Endodermal cell (in vitro differentiated cells): ENCODE results near the gene PYGO2. TPM values are rescaled to one million over a fixed set of nuclear protein-coding genes. Genes with fewer than 3 reads are reported as not detected.

ENCODE experiments used
- DNase-seq: peaks from one replicate; pipeline ENCODE4 v3.0.0-alpha.2; 2017
- H3K27ac ChIP-seq: 2 replicates; pipeline ENCODE4 v1.5.1; 2013; ENCODE audit warnings: mild to moderate bottlenecking, low read depth, low read length, moderate library complexity
- H3K27me3 ChIP-seq: 2 replicates; pipeline ENCODE4 v1.6.1; 2013; ENCODE audit warnings: mild to moderate bottlenecking, low read length, moderate library complexity; ENCODE audit not compliant: insufficient read depth, control insufficient read depth, poor library complexity, severe bottlenecking
- H3K36me3 ChIP-seq: 2 replicates; pipeline ENCODE4 v1.7.0; 2013; ENCODE audit warnings: mild to moderate bottlenecking, low read length, moderate library complexity; ENCODE audit not compliant: control insufficient read depth, insufficient read depth
- H3K4me1 ChIP-seq: one replicate; pipeline ENCODE4 v1.7.0; 2013; ENCODE audit warnings: low read length; ENCODE audit not compliant: control insufficient read depth, insufficient read depth
- H3K4me3 ChIP-seq: 2 replicates; pipeline ENCODE4 v1.5.1; 2013; ENCODE audit warnings: mild to moderate bottlenecking, low read length, moderate library complexity
- H3K9ac ChIP-seq: 2 replicates; pipeline ENCODE4 v1.6.1; 2013; ENCODE audit warnings: mild to moderate bottlenecking, low read length, moderate library complexity; ENCODE audit not compliant: poor library complexity, severe bottlenecking; ENCODE audit errors: extremely low read depth
- H3K9me3 ChIP-seq: 2 replicates; pipeline ENCODE4 v1.6.1; 2013; ENCODE audit warnings: mild to moderate bottlenecking, low read length, moderate library complexity; ENCODE audit not compliant: control insufficient read depth
- H3K27ac Mint-ChIP-seq: 2 replicates; pipeline ENCODE4 v1.8.0; 2020; ENCODE audit warnings: mixed read lengths
- H3K27me3 Mint-ChIP-seq: 2 replicates; pipeline ENCODE4 v1.8.0; 2021; ENCODE audit warnings: mild to moderate bottlenecking, mixed read lengths; ENCODE audit not compliant: insufficient read depth
- H3K36me3 Mint-ChIP-seq: 2 replicates; pipeline ENCODE4 v1.8.0; 2020; ENCODE audit warnings: low read depth, mixed read lengths
- H3K4me1 Mint-ChIP-seq: 2 replicates; pipeline ENCODE4 v1.8.0; 2020; ENCODE audit warnings: mixed read lengths
- H3K4me3 Mint-ChIP-seq: 2 replicates; pipeline ENCODE4 v1.8.0; 2020; ENCODE audit warnings: mild to moderate bottlenecking, moderate library complexity, mixed read lengths
- H3K9me3 Mint-ChIP-seq: 2 replicates; pipeline ENCODE4 v1.8.0; 2020; ENCODE audit warnings: mild to moderate bottlenecking, mixed read lengths
- CTCF ChIP-seq: fragments of 200-600 bp; sonication (generic); conservative IDR thresholded peaks from 2 replicates; pipeline ENCODE4 v1.5.0; 2021; ENCODE audit warnings: antibody characterized with exemption, mild to moderate bottlenecking
- WGBS, 2 experiments: methylation state at CpG; one replicate each; pipeline versions ENCODE4 v1.1.5 to v1.1.7; 2013; ENCODE audit warnings: missing lambda C conversion rate in 2 of 2, mixed read lengths in 1 of 2; ENCODE audit not compliant: insufficient coverage in 1 of 2, insufficient read length in 1 of 2; 5-methylcytosine and 5-hydroxymethylcytosine counted together
- total RNA-seq, 2 donors: library from RNA; stranded (reverse); fragmentation: NEBNext Ultra II Directional in 1 of 2; extraction: Animal tissue kit (Norgen Biotek cat#: 25700) in 1 of 2; gene quantifications; 2 replicates in 1 of 2; 3 replicates in 1 of 2; pipeline ENCODE4 v1.2.1, GENCODE V29; 2021

The PYGO2 gene
- total RNA-seq, 2 donors from 2014 or later: 33.4 to 40.4 TPM

DNA sequence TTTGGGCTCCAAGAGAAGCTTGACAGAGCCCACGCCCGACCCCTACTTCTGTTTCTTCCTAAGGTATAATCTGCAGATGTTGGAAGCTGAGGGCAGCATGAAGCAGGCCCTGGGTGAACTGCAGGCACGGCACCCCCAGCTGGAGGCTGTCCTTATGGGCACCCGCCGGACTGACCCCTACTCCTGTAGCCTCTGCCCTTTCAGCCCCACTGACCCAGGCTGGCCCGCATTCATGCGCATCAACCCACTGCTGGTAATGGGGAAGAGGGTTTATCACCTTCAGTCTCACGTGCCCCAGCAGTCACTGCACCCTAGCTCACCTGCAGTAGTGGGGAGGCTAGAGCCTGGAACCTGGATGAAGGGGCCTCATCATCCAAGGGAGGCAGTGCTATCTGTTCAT, 28.7 kb upstream of the PYGO2 start:
- Histone ChIP-seq H3K4me3 (no peak overlapping the region), H3K9ac (no peak overlapping the region), H3K27me3 (no peaks in the 10 kb centered on the region), H3K4me1 (no peaks in the 10 kb centered on the region), H3K36me3 (peaks cover 42% of the 10 kb centered on the region), H3K27ac (no peak overlapping the region), H3K9me3 (no peaks in the 10 kb centered on the region)
- H3K27me3 Mint-ChIP-seq: no peaks in the 10 kb centered on the region
- WGBS, 2 experiments: 93 to 97% methylated on average over 2 to 8 of the region's 8 CpGs
- TF ChIP-seq CTCF: no peak
- no peak overlapping the region for H3K4me3 Mint-ChIP-seq
- H3K4me1 Mint-ChIP-seq: peaks cover 4% of the 10 kb centered on the region
- H3K9me3 Mint-ChIP-seq: no peaks in the 10 kb centered on the region
- no peak for DNase-seq
- no peak overlapping the region for H3K27ac Mint-ChIP-seq
- H3K36me3 Mint-ChIP-seq: peaks cover 35% of the 10 kb centered on the region

GRCh38 chr1:154989195-154989860, 27.7 kb upstream of the PYGO2 start:
- Mint-ChIP-seq H3K27me3 (no peaks in the 10 kb centered on the region), H3K36me3 (peaks cover 37% of the 10 kb centered on the region), H3K4me1 (no peaks in the 10 kb centered on the region), H3K9me3 (no peaks in the 10 kb centered on the region), H3K27ac (peak overlapping the region; percentile 35), H3K4me3 (no peak overlapping the region)
- 94% methylated on average over 3 of the region's 3 CpGs; no CpG with 5 or more reads in 1 of the 2 experiments for WGBS, 2 experiments
- no peak for DNase-seq
- no peak for TF ChIP-seq CTCF
- Histone ChIP-seq H3K27ac (no peak overlapping the region), H3K36me3 (peaks cover 42% of the 10 kb centered on the region), H3K27me3 (no peaks in the 10 kb centered on the region), H3K9me3 (no peaks in the 10 kb centered on the region), H3K4me1 (no peaks in the 10 kb centered on the region), H3K9ac (no peak overlapping the region), H3K4me3 (no peak overlapping the region)

DNA sequence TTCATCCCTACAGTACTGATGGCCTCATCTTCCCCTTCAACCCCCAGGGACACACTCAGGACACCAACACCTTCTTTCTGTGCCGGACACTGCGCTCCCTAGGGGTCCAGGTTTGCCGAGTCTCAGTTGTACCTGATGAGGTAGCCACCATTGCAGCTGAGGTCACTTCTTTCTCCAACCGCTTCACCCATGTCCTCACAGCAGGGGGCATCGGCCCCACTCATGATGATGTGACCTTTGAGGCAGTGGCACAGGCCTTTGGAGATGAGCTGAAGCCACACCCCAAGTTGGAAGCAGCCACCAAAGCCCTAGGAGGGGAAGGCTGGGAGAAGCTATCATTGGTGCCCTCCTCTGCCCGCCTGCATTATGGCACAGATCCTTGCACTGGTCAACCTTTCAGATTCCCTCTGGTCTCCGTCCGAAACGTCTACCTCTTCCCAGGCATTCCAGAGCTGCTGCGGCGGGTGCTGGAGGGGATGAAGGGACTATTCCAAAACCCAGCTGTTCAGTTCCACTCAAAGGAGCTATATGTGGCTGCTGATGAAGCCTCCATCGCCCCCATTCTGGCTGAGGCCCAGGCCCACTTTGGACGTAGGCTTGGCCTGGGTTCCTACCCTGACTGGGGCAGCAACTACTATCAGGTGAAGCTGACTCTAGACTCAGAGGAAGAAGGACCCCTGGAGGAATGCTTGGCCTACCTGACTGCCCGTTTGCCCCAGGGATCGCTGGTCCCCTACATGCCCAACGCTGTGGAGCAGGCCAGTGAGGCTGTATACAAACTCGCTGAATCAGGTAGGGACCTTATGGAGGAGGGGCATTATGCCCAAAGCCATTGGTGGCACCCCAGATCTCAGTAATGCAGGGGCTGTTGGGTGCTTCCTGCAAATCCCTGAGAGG, 26.7 kb upstream of the PYGO2 start:
- H3K27me3 Mint-ChIP-seq: no peaks in the 10 kb centered on the region
- Histone ChIP-seq H3K4me1 (no peaks in the 10 kb centered on the region), H3K9me3 (no peaks in the 10 kb centered on the region), H3K4me3 (no peak overlapping the region), H3K27ac (no peak overlapping the region), H3K36me3 (peaks cover 42% of the 10 kb centered on the region), H3K27me3 (no peaks in the 10 kb centered on the region), H3K9ac (no peak overlapping the region)
- no peaks in the 10 kb centered on the region for H3K9me3 Mint-ChIP-seq
- peaks cover 37% of the 10 kb centered on the region for H3K36me3 Mint-ChIP-seq
- DNase-seq: no peak
- H3K4me3 Mint-ChIP-seq: no peak overlapping the region
- 94 to 97% methylated on average over 14 to 17 of the region's 17 CpGs for WGBS, 2 experiments
- H3K27ac Mint-ChIP-seq: no peak overlapping the region
- peaks cover 4% of the 10 kb centered on the region for H3K4me1 Mint-ChIP-seq
- no peak for TF ChIP-seq CTCF
